Ramos (cell line): ENCODE measurements around the gene WDR37.
"Not testable (repeated sequence)": the region's sequence is repeated elsewhere in the genome, so short reads cannot be mapped to it uniquely, and the experiment has no call there.

ENCODE experiments used
- in situ Hi-C: fragments of 300-500 bp; cut with MboI; formaldehyde crosslinking; loops from one replicate; pipeline ENCODE4 v1.14.3; 2022; ENCODE audit warnings: low sequenced_read_pairs; ENCODE audit not compliant: unreplicated experiment

Gene WDR37

GRCh38 chr10:1161315-1161673 lies 105.1 kb downstream of the WDR37 start:
- in situ Hi-C loops = not testable (repeated sequence)

GRCh38 chr10:1162481-1163203 lies 106.5 kb downstream of the WDR37 start:
- in situ Hi-C loops = no loop called here

GRCh38 chr10:1163204-1163660 lies 107.0 kb downstream of the WDR37 start:
- in situ Hi-C loops = no loop called here

GRCh38 chr10:1163831-1164230 lies 107.6 kb downstream of the WDR37 start:
- in situ Hi-C loops = no loop called here

- in situ Hi-C loops = no loop called here
Observed at GRCh38 chr10:1166101-1166827, 110.1 kb downstream of the WDR37 start.

GRCh38 chr10:1166828-1167275 lies 110.7 kb downstream of the WDR37 start:
- in situ Hi-C loops = no loop called here

- in situ Hi-C loops = no loop called here
Observed at GRCh38 chr10:1168763-1169162, 112.6 kb downstream of the WDR37 start.

GRCh38 chr10:1169186-1169885 lies 113.2 kb downstream of the WDR37 start:
- in situ Hi-C loops = no loop called here

GRCh38 chr10:1169981-1170866 lies 114.0 kb downstream of the WDR37 start:
- in situ Hi-C loops = no loop called here

- in situ Hi-C loops = no loop called here
Observed at GRCh38 chr10:1170867-1171180, 114.6 kb downstream of the WDR37 start.

- in situ Hi-C loops = no loop called here
Observed at GRCh38 chr10:1171182-1171581, 115.0 kb downstream of the WDR37 start.

- in situ Hi-C loops = no loop called here
Observed at GRCh38 chr10:1171586-1171985, 115.4 kb downstream of the WDR37 start.

GRCh38 chr10:1172256-1172984 lies 116.2 kb downstream of the WDR37 start:
- in situ Hi-C loops = no loop called here

- in situ Hi-C loops = no loop called here
Observed at GRCh38 chr10:1173091-1173490, 116.9 kb downstream of the WDR37 start.

- in situ Hi-C loops = no loop called here
Observed at GRCh38 chr10:1174022-1174421, 117.8 kb downstream of the WDR37 start.

- in situ Hi-C loops = no loop called here
Observed at GRCh38 chr10:1175956-1176565, 119.9 kb downstream of the WDR37 start.

- in situ Hi-C loops = no loop called here
Observed at GRCh38 chr10:1177936-1178335, 121.8 kb downstream of the WDR37 start.

- in situ Hi-C loops = no loop called here
Observed at GRCh38 chr10:1178506-1178905, 122.3 kb downstream of the WDR37 start.

GRCh38 chr10:1179346-1180070 lies 123.3 kb downstream of the WDR37 start:
- in situ Hi-C loops = no loop called here
